ENCODE measurements around the gene GPR156. TPM values are rescaled to one million over a fixed set of nuclear protein-coding genes. Genes with fewer than 3 reads are reported as not detected.
A peak's percentile ranks its signal among the peaks of the same experiment; 100 is the strongest.
"Not testable (repeated sequence)": the region's sequence is repeated elsewhere in the genome, so short reads cannot be mapped to it uniquely, and the experiment has no call there.

Gene GPR156
- total RNA-seq, 1 experiment from 2014 or later: 0.61 TPM

DNA sequence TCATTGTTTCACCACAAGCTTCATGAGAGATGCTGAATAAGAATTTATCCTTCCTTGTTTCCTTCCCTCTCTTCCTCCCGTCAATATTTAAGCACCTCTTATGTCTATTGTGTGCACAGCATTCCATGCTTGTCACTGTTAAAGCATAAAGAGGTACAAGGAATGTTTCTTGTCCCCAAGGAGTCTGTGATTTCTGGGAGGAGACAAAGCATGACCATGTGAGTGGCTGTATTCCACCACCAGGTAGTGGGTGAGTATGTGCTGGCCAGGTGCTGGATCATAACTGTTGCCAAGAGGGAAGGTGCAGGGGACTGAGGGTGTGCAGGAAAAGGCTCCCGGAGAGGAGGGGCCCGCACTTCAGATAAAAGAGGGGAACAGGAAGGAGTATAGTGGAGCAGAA is 127.9 kb downstream of the GPR156 start:
- peaks cover 25% of the 10 kb centered on the region for H3K9me3 ChIP-seq (replicated peaks)
- no peak for DNase-seq (ENCODE audit: low read depth in 1 of 2, low spot score in 2 of 2)
- peak overlapping the region; percentile 78 for H3K27ac ChIP-seq
- H3K27me3 ChIP-seq (replicated peaks): no peaks in the 10 kb centered on the region
- H3K4me3 ChIP-seq: no peak overlapping the region
- H3K4me1 ChIP-seq (replicated peaks): peaks cover 73% of the 10 kb centered on the region
- H3K36me3 ChIP-seq: no peaks in the 10 kb centered on the region

DNA sequence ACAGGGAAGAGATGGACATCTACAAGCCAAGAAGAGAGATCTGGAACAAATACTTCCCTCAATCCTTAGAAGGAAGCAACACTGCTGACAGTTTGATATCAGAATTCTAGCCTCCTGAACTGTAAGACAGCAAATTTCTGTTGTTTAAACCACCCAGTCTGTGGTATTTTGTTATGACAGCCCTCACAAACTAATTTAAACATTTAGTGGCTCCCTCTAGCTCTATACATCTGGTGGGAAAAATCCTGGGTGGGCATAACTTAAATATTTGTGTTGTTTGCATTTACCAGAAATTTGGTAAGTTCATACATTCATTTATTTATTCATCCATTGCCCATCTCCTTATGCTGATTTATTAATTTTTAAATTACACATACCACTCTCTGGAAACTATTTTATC is 128.3 kb downstream of the GPR156 start:
- Histone ChIP-seq H3K9me3 (replicated peaks) (peaks cover 25% of the 10 kb centered on the region), H3K27ac (peak overlapping the region; percentile 78), H3K27me3 (replicated peaks) (no peaks in the 10 kb centered on the region)

DNA sequence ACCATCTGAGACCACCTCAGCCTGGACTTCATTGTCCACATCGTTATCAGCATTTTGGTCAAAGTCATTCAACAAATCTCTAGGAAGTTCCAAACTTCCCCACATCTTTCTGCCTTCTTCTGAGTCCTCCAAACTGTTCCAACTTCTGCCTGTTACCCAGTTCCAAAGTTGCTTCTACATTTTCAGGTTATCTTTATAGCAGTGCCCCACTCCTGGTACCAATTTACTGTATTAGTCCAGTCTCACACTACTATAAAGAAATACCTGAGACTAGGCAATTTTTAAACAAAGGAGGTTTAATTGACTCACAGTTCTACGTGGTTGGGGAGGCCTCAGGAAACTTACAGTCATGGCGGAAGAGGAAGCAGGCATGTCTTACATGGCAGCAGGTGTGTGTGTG is 129.3 kb downstream of the GPR156 start:
- H3K36me3 ChIP-seq; H3K27ac ChIP-seq; DNase-seq (ENCODE audit: low read depth in 1 of 2, low spot score in 2 of 2); H3K27me3 ChIP-seq (replicated peaks); H3K4me3 ChIP-seq: not testable (repeated sequence)
- Histone ChIP-seq H3K9me3 (replicated peaks) (peaks cover 25% of the 10 kb centered on the region), H3K4me1 (replicated peaks) (peaks cover 63% of the 10 kb centered on the region)

More for the DNA sequence above, 128.3 kb downstream of the GPR156 start:
- Histone ChIP-seq H3K4me1 (replicated peaks) (peaks cover 69% of the 10 kb centered on the region), H3K36me3 (no peaks in the 10 kb centered on the region), H3K4me3 (no peak overlapping the region)
- DNase-seq (ENCODE audit: low read depth in 1 of 2, low spot score in 2 of 2): peak in 1 of 2 experiments; percentile 87

DNA sequence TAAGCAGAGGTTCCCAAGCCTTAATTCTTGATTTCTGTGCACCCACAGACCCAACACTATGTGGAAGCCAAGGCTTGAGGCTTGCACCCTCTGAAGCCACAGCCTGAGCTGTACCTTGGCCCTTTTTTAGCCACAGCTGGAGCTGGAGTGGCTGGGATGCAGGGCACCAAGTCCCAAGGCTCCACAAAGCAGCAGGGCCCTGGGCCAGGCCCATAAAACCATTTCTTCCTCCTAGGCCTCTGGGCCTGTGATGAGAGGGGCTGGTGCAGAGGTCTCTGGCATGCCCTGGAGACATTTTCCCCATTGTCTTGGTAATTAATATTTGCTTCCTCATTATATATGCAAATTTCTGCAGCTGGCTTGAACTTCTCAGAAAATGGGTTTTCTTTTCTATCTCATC is 129.9 kb downstream of the GPR156 start:
- Histone ChIP-seq H3K27ac (no peak overlapping the region), H3K9me3 (replicated peaks) (peaks cover 25% of the 10 kb centered on the region), H3K4me1 (replicated peaks) (peaks cover 57% of the 10 kb centered on the region), H3K4me3 (no peak overlapping the region), H3K36me3 (no peaks in the 10 kb centered on the region), H3K27me3 (replicated peaks) (no peaks in the 10 kb centered on the region)
- no peak for DNase-seq (ENCODE audit: low read depth in 1 of 2, low spot score in 2 of 2)

DNA sequence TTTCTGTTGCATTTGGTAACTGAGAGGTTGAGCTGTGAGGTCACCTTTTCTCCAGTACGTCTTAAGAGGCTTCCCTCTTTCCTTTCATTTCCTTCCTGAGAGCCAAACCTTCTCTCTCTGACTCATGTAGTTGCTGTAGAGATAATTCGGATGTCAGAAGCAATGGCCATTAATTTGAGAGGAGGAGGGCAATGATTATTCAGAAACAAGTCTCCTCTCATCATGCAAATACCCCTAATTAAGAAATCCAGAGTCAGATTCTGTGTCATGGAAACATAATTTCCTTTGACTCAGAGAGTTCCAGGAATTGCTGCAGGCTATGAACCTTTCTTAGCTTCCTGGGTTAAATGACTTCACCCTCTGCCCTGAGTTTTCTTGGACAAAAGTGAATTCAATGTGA is 131.7 kb downstream of the GPR156 start:
- DNase-seq (ENCODE audit: low read depth in 1 of 2, low spot score in 2 of 2): peak in 1 of 2 experiments; percentile 59
- Histone ChIP-seq H3K9me3 (replicated peaks) (peaks cover 25% of the 10 kb centered on the region), H3K36me3 (no peaks in the 10 kb centered on the region), H3K4me1 (replicated peaks) (peaks cover 42% of the 10 kb centered on the region), H3K27me3 (replicated peaks) (no peaks in the 10 kb centered on the region), H3K27ac (peak overlapping the region; percentile 65), H3K4me3 (no peak overlapping the region)

DNA sequence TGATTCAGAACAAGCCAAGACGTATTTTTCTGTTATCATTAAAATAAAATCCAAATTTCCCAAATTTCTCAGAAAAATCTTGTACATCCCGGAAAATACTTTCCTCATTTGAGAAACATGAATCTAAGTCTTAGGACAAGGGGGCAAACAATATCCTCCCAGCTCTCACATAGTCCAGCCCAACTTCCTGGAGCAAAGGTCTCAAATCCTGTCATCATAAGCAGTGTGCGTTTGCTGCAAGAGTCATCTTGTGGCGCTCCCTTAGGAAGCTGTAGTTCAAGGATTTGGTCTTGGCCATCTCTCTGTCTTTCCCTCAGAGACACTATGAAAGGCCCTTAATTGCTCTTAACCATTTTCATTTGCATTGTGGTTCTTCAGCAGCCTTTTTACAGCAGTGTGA is 133.2 kb downstream of the GPR156 start:
- Histone ChIP-seq H3K36me3 (no peaks in the 10 kb centered on the region), H3K9me3 (replicated peaks) (peaks cover 25% of the 10 kb centered on the region), H3K27ac (no peak overlapping the region), H3K4me3 (no peak overlapping the region), H3K4me1 (replicated peaks) (peaks cover 42% of the 10 kb centered on the region), H3K27me3 (replicated peaks) (no peaks in the 10 kb centered on the region)
- no peak for DNase-seq (ENCODE audit: low read depth in 1 of 2, low spot score in 2 of 2)

DNA sequence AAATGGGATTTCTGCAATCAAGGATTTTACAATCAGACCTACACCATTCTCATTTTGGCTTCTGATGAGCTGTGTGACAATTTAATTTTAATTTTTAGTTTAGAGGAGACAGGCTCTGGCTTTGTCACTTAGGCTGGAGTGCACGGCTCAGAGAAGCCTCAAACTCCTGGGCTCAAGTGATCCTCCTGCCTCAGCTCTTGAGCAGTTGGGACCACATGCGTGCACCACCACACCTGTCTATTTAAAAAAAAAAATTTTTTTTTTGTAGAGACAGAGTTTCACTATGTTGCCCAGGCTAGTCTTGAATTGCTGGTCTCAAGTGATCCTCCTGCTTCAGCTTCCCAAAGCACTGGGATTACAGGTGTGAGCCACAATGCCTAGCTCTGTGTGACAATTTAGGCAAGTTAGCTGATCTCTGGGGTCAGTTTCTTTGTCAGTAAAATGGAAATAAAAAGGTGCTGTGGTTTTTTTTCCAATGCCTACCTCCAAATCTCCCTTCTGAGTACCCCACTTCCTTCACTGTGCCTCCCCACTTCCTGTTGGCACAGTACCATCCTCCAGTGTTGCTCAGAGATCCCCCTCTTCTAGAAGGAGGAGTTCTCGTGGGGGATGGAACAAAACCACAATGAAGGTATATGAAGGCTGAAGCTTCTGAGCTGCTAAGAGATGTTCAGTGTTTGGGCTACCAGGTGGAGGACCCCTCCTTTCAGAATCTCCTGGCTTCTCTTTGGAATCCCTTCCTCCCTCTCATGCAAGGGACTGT is 136.7 kb downstream of the GPR156 start:
- no peak for DNase-seq (ENCODE audit: low read depth in 1 of 2, low spot score in 2 of 2)
- Histone ChIP-seq H3K36me3 (no peaks in the 10 kb centered on the region), H3K27ac (no peak overlapping the region), H3K27me3 (replicated peaks) (no peaks in the 10 kb centered on the region), H3K4me3 (no peak overlapping the region), H3K9me3 (replicated peaks) (no peaks in the 10 kb centered on the region), H3K4me1 (replicated peaks) (peaks cover 54% of the 10 kb centered on the region)

DNA sequence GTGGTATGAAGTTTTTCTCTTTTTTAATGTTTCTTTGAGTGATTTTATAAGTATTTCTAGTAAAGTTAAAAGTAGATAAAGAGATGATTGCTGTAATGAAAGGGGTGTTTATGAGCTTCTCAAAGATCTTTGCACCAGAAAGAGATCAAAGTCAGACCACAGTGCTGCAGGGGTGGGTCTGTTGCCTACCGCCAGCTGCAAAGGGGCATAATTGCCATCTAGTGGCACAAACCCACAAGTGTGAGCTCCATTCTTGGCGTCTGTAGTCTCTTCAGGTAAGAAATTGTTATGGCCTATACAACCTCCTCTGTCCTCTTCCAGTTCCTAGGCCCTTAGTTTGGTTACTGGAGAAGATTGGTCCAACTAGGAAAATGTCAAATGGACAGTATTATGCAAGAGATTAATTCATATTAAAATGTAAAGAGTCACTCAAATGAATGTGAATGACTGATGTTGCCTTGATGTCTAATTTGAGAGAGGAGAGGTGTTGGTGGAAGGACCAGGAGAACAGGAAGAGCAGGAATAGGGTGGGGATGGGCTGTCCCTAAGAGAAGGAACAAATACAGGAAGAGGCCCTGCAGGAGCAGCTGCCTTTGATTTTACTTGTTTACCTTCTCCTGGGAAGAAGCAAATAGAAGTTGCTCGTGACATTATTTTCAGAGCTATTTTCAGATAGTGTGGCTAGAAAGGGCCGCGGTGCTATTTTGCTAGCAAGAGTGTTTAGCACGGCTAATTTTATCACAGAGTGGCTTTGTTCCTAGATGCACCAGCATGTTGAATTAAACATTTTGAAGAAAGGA is 137.8 kb downstream of the GPR156 start:
- Histone ChIP-seq H3K4me1 (replicated peaks) (peaks cover 43% of the 10 kb centered on the region), H3K27me3 (replicated peaks) (no peaks in the 10 kb centered on the region), H3K9me3 (replicated peaks) (no peaks in the 10 kb centered on the region), H3K36me3 (no peaks in the 10 kb centered on the region), H3K27ac (no peak overlapping the region), H3K4me3 (no peak overlapping the region)
- peak in 1 of 2 experiments; percentile 47 for DNase-seq (ENCODE audit: low read depth in 1 of 2, low spot score in 2 of 2)

DNA sequence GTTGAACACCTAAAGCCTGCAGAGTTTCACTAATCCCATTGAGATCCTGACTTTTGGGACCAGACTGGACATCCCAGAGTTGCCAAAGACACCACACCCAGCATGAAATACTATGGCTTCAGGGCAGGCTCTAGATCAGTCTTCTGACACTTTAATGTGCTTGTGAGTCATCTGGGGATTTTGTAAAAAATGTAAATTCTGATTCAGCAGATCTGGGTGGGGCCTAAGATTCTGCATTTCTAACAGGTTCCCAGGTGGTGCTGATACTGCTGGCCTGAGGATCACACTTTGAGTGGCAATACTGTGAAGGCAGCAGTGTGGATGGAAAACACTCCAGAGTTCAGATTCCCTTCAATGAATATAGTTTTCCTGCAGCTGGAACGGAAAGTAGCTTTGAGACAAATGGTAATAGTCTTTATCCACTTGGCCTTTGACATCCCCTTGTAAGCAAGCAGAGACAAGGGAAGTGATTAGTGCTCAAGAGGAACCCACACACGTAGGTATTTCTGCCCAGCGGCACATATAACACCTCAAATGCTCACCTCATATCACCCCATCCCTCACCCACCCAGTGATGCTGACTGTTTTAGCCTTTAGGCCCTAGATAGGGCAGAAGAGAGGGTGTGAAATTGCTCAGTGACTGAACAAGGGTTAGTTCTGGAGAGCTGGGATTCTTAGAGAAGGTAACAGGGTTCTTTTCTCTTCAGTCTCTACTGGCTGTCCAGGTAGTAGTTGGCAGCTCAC is 139.3 kb downstream of the GPR156 start:
- peaks cover 43% of the 10 kb centered on the region for H3K4me1 ChIP-seq (replicated peaks)
- H3K9me3 ChIP-seq (replicated peaks): no peaks in the 10 kb centered on the region
- no peak overlapping the region for H3K4me3 ChIP-seq
- no peaks in the 10 kb centered on the region for H3K27me3 ChIP-seq (replicated peaks)
- H3K36me3 ChIP-seq: no peaks in the 10 kb centered on the region
- H3K27ac ChIP-seq: peak overlapping the region; percentile 72
- peak; percentile 49 to 59 for DNase-seq (ENCODE audit: low read depth in 1 of 2, low spot score in 2 of 2)

DNA sequence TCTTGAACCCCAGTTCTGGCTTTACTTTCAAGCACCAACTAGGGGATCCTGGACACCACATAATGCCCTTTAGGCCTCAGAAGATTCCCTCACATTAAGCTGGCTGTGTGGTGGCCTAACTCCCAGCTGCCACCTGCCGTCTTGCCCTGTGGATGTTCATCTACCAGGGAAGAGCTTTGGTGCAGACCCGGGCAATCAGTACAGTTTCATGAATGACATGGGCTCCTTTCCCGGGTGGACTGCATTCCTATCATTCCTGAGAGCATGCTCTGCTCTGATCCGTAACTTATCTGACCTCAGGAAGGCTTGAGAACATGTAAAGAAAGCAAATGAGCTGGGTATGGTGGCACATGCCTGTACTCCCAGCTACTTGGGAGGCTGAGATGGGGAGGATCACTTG is 140.8 kb downstream of the GPR156 start:
- DNase-seq (ENCODE audit: low read depth in 1 of 2, low spot score in 2 of 2): peak; percentile 76 to 77
- no peaks in the 10 kb centered on the region for H3K36me3 ChIP-seq
- H3K27ac ChIP-seq: peak overlapping the region; percentile 72
- H3K4me1 ChIP-seq (replicated peaks): peaks cover 43% of the 10 kb centered on the region
- H3K9me3 ChIP-seq (replicated peaks): no peaks in the 10 kb centered on the region
- H3K27me3 ChIP-seq (replicated peaks): no peaks in the 10 kb centered on the region
- no peak overlapping the region for H3K4me3 ChIP-seq

DNA sequence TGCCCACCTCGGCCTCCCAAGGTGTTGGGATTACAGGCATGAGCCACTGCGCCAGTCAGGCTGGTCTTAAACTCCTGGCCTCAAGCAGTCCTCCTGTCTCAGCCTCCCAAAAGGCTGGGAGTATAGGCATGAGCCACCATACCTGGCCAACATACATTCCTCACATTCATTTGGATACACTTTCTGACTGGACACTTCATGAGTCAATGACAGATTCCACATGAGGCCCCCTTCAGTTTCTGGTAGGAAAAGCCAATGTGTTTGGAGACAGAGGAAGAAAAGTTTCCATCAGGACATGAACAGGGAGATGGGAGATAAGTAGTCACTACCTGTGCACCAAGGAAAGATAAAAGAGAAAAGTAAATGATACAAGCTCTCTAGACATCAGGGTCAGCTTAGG is 141.3 kb downstream of the GPR156 start:
- H3K27me3 ChIP-seq (replicated peaks): no peaks in the 10 kb centered on the region
- 0 out of 2 replicates have a peak overlapping the region, but pooled peaks have one; percentile 11 for H3K27ac ChIP-seq
- peaks cover 43% of the 10 kb centered on the region for H3K4me1 ChIP-seq (replicated peaks)
- no peaks in the 10 kb centered on the region for H3K9me3 ChIP-seq (replicated peaks)
- H3K4me3 ChIP-seq: no peak overlapping the region
- no peaks in the 10 kb centered on the region for H3K36me3 ChIP-seq
- no peak for DNase-seq (ENCODE audit: low read depth in 1 of 2, low spot score in 2 of 2)

DNA sequence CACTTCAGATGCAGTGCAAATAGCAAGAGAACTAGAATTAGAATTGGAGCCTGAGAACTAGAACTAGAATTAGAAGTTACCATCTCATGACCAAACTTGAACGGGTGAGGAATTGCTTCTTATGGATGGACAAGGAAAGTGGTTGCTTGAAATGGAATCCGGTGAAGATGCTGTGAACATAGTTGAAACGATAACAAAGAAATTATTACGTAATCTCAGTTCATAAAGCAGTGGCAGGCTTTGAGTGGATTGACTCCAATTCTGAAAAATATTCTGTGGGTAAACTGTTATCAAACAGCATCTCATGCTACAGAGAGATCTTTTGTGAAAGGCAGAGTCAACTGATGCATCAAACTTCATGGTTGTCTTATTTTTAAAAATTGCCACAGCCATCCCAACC is 142.8 kb downstream of the GPR156 start:
- no peak overlapping the region for H3K4me3 ChIP-seq
- H3K27me3 ChIP-seq (replicated peaks): no peaks in the 10 kb centered on the region
- H3K9me3 ChIP-seq (replicated peaks): no peaks in the 10 kb centered on the region
- no peaks in the 10 kb centered on the region for H3K36me3 ChIP-seq
- DNase-seq (ENCODE audit: low read depth in 1 of 2, low spot score in 2 of 2): no peak
- H3K27ac ChIP-seq: no peak overlapping the region
- peaks cover 29% of the 10 kb centered on the region for H3K4me1 ChIP-seq (replicated peaks)

DNA sequence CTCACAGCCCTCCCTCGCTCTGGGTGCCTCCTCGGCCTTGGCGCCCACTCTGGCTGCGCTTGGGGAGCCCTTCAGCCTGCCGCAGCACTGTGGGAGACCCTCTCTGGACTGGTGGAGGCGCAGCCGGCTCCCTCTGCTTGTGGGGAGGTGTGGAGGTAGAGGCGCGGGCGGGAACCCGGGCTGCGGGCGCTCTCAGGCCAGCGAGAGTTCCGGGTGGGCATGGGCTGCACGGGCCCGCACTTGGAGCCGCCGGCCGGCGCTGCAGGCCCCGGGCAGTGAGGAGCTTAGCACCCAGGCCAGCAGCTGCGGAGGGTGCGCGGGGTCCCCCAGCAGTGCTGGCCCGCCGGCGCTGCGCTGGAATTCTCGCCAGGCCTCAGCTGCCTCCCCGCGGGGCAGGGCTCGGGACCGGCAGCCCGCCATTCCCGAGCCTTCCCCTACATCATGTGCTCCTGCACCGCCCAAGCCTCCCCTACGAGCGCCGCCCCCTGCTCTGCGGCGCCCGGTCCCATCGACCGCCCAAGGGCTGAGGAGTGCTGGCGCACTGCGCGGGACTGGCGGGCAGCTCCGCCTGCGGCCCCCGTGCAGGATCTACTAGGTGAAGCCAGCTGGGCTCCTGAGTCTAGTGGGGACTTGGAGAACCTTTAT is 144.8 kb downstream of the GPR156 start:
- no peak for DNase-seq (ENCODE audit: low read depth in 1 of 2, low spot score in 2 of 2)
- no peak overlapping the region for H3K27ac ChIP-seq
- H3K27me3 ChIP-seq (replicated peaks): no peaks in the 10 kb centered on the region
- peaks cover 28% of the 10 kb centered on the region for H3K4me1 ChIP-seq (replicated peaks)
- no peak overlapping the region for H3K4me3 ChIP-seq
- H3K9me3 ChIP-seq (replicated peaks): no peaks in the 10 kb centered on the region
- H3K36me3 ChIP-seq: no peaks in the 10 kb centered on the region

Data from SJSA1 (cell line).